HEK293T (cell line): ENCODE results near the gene DOCK3.

ENCODE experiments used
- FOXA1 ChIP-seq: fragments of 450-650 bp; IDR thresholded peaks from 2 replicates; pipeline ENCODE4 v1.6.1; 2016; ENCODE audit warnings: mild to moderate bottlenecking
- FOXK2 ChIP-seq: fragments of 450-650 bp; IDR thresholded peaks from 2 replicates; pipeline ENCODE4 v1.6.1; 2016; ENCODE audit warnings: mild to moderate bottlenecking
- FOXM1 ChIP-seq: fragments of 450-650 bp; IDR thresholded peaks from 2 replicates; pipeline ENCODE4 v1.6.1; 2017; ENCODE audit warnings: mild to moderate bottlenecking, borderline replicate concordance
- HDGF ChIP-seq: fragments of 450-650 bp; IDR thresholded peaks from 2 replicates; pipeline ENCODE4 v1.6.1; 2017; ENCODE audit warnings: antibody characterized with exemption, borderline replicate concordance
- SP1 ChIP-seq: fragments of 450-650 bp; IDR thresholded peaks from 2 replicates; pipeline ENCODE4 v1.6.1; 2017
- TARDBP ChIP-seq: fragments of 450-650 bp; IDR thresholded peaks from 2 replicates; pipeline ENCODE4 v1.6.1; 2016

- TF ChIP-seq FOXA1 (no peak), SP1 (no peak), HDGF (no peak), FOXM1 (no peak), TARDBP (no peak), FOXK2 (no peak)
Observed at GRCh38 chr3:51216291-51216690, 541.6 kb downstream of the DOCK3 start.
